ENCODE data around the gene HLCS.

HLCS gene

GRCh38 chr21:36917471-36918158 is 48.9 kb downstream of the HLCS start:
- H3K27me3 ChIP-seq (ENCODE audit: low read depth, low read length), result no peaks in the 10 kb centered on the region
- no peaks in the 10 kb centered on the region for H3K9me3 ChIP-seq (ENCODE audit: insufficient read depth, low read length)
- H2AFZ ChIP-seq (ENCODE audit: low read depth, low read length), result no peak overlapping the region
- no peaks in the 10 kb centered on the region for H3K79me2 ChIP-seq (ENCODE audit: low read length)
- no peak overlapping the region for H3K9ac ChIP-seq (ENCODE audit: low read length)
- no peaks in the 10 kb centered on the region for H4K20me1 ChIP-seq (ENCODE audit: insufficient read depth, low read length)
- H3K27ac ChIP-seq (ENCODE audit: low read length), result no peak overlapping the region
- H3K4me1 ChIP-seq (ENCODE audit: low read length), result no peaks in the 10 kb centered on the region
- TF ChIP-seq EZH2phosphoT487 (IDR thresholded peaks at IDR 0.05; ENCODE audit: low read depth) (no peak), CTCF (IDR thresholded peaks at IDR 0.05; ENCODE audit: low read depth, low read length) (peak; percentile 27)
- no peak overlapping the region for H3K4me2 ChIP-seq (ENCODE audit: low read length)
- H3K36me3 ChIP-seq (replicated peaks; ENCODE audit: low read depth, low read length), result no peaks in the 10 kb centered on the region
- H3K4me3 ChIP-seq (ENCODE audit: low read length), result no peak overlapping the region

- no peaks in the 10 kb centered on the region for H3K36me3 ChIP-seq (replicated peaks; ENCODE audit: low read depth, low read length)
- no peak overlapping the region for H3K27ac ChIP-seq (ENCODE audit: low read length)
- no peak overlapping the region for H3K4me2 ChIP-seq (ENCODE audit: low read length)
- TF ChIP-seq CTCF (IDR thresholded peaks at IDR 0.05; ENCODE audit: low read depth, low read length) (no peak), EZH2phosphoT487 (IDR thresholded peaks at IDR 0.05; ENCODE audit: low read depth) (no peak)
- H3K27me3 ChIP-seq (ENCODE audit: low read depth, low read length), result no peaks in the 10 kb centered on the region
- H2AFZ ChIP-seq (ENCODE audit: low read depth, low read length), result no peak overlapping the region
- no peaks in the 10 kb centered on the region for H3K9me3 ChIP-seq (ENCODE audit: insufficient read depth, low read length)
- H3K4me3 ChIP-seq (ENCODE audit: low read length), result no peak overlapping the region
- no peak overlapping the region for H3K9ac ChIP-seq (ENCODE audit: low read length)
- no peaks in the 10 kb centered on the region for H4K20me1 ChIP-seq (ENCODE audit: insufficient read depth, low read length)
- no peaks in the 10 kb centered on the region for H3K79me2 ChIP-seq (ENCODE audit: low read length)
- no peaks in the 10 kb centered on the region for H3K4me1 ChIP-seq (ENCODE audit: low read length)
These were observed 49.8 kb downstream of the HLCS start for GRCh38 chr21:36916718-36917117.

- H3K36me3 ChIP-seq (replicated peaks; ENCODE audit: low read depth, low read length), result no peaks in the 10 kb centered on the region
- no peak overlapping the region for H2AFZ ChIP-seq (ENCODE audit: low read depth, low read length)
- H4K20me1 ChIP-seq (ENCODE audit: insufficient read depth, low read length), result no peaks in the 10 kb centered on the region
- no peak overlapping the region for H3K4me3 ChIP-seq (ENCODE audit: low read length)
- H3K4me1 ChIP-seq (ENCODE audit: low read length), result no peaks in the 10 kb centered on the region
- no peaks in the 10 kb centered on the region for H3K9me3 ChIP-seq (ENCODE audit: insufficient read depth, low read length)
- no peak for TF ChIP-seq CTCF (IDR thresholded peaks at IDR 0.05; ENCODE audit: low read depth, low read length)
- TF ChIP-seq EZH2phosphoT487 (IDR thresholded peaks at IDR 0.05; ENCODE audit: low read depth), result no peak
- no peaks in the 10 kb centered on the region for H3K79me2 ChIP-seq (ENCODE audit: low read length)
- no peak overlapping the region for H3K9ac ChIP-seq (ENCODE audit: low read length)
- H3K4me2 ChIP-seq (ENCODE audit: low read length), result no peak overlapping the region
- H3K27me3 ChIP-seq (ENCODE audit: low read depth, low read length), result no peaks in the 10 kb centered on the region
- H3K27ac ChIP-seq (ENCODE audit: low read length), result no peak overlapping the region
These were observed 50.7 kb downstream of the HLCS start for GRCh38 chr21:36915696-36916245.

GRCh38 chr21:36915014-36915695 is 51.3 kb downstream of the HLCS start:
- Histone ChIP-seq H3K79me2 (ENCODE audit: low read length) (no peaks in the 10 kb centered on the region), H3K4me2 (ENCODE audit: low read length) (no peak overlapping the region), H3K4me1 (ENCODE audit: low read length) (peaks cover 6% of the 10 kb centered on the region), H3K9ac (ENCODE audit: low read length) (no peak overlapping the region), H3K36me3 (replicated peaks; ENCODE audit: low read depth, low read length) (no peaks in the 10 kb centered on the region), H3K9me3 (ENCODE audit: insufficient read depth, low read length) (no peaks in the 10 kb centered on the region), H3K27me3 (ENCODE audit: low read depth, low read length) (no peaks in the 10 kb centered on the region), H4K20me1 (ENCODE audit: insufficient read depth, low read length) (no peaks in the 10 kb centered on the region), H3K4me3 (ENCODE audit: low read length) (no peak overlapping the region), H3K27ac (ENCODE audit: low read length) (no peak overlapping the region), H2AFZ (ENCODE audit: low read depth, low read length) (no peak overlapping the region)
- TF ChIP-seq CTCF (IDR thresholded peaks at IDR 0.05; ENCODE audit: low read depth, low read length), result no peak
- no peak for TF ChIP-seq EZH2phosphoT487 (IDR thresholded peaks at IDR 0.05; ENCODE audit: low read depth)

All from OCI-LY3 (cell line).